HG02885 (cell line): ENCODE results near the gene MLPH.

Experiments
- ATAC-seq: cut with Tn5 transposase; IDR thresholded peaks from one replicate; pipeline ENCODE4 v1.9.1; 2021; ENCODE audit warnings: mild to moderate bottlenecking; ENCODE audit not compliant: unreplicated experiment, poor library complexity

MLPH gene

GRCh38 chr2:237558961-237559641 lies 72.0 kb downstream of the MLPH start:
- no peak for ATAC-seq

GRCh38 chr2:237561221-237561620 lies 74.2 kb downstream of the MLPH start:
- ATAC-seq = no peak

GRCh38 chr2:237563816-237564215 lies 76.8 kb downstream of the MLPH start:
- ATAC-seq = no peak

GRCh38 chr2:237564526-237565131 lies 77.6 kb downstream of the MLPH start:
- ATAC-seq = no peak

GRCh38 chr2:237565974-237566373 lies 78.9 kb downstream of the MLPH start:
- no peak for ATAC-seq

- ATAC-seq = no peak
These were observed 79.6 kb downstream of the MLPH start, which contains the start of gene PRLH for GRCh38 chr2:237566401-237567235. Gene PRLH (plus strand): TSS chr2:237566574. CDS start chr2:237566574, 0 bp downstream.

- ATAC-seq = no peak
These were observed 80.4 kb downstream of the MLPH start for GRCh38 chr2:237567276-237568029.

- ATAC-seq = no peak
These were observed 81.1 kb downstream of the MLPH start for GRCh38 chr2:237568121-237568660.

- no peak for ATAC-seq
These were observed 82.0 kb downstream of the MLPH start for GRCh38 chr2:237569041-237569440.

- no peak for ATAC-seq
These were observed 82.8 kb downstream of the MLPH start for GRCh38 chr2:237569896-237570295.

GRCh38 chr2:237570776-237571335 lies 83.8 kb downstream of the MLPH start:
- ATAC-seq = no peak

GRCh38 chr2:237571551-237571950 lies 84.5 kb downstream of the MLPH start:
- no peak for ATAC-seq

- peak; percentile 81 for ATAC-seq
These were observed 85.1 kb downstream of the MLPH start for GRCh38 chr2:237572021-237572741.

GRCh38 chr2:237572742-237573101 lies 85.7 kb downstream of the MLPH start:
- ATAC-seq = no peak

GRCh38 chr2:237573721-237574415 lies 86.8 kb downstream of the MLPH start:
- ATAC-seq = no peak

GRCh38 chr2:237574467-237574866 lies 87.4 kb downstream of the MLPH start:
- no peak for ATAC-seq

GRCh38 chr2:237574894-237575868 lies 88.1 kb downstream of the MLPH start:
- no peak for ATAC-seq
